ENCODE data around the gene IVL.

The IVL gene

DNA sequence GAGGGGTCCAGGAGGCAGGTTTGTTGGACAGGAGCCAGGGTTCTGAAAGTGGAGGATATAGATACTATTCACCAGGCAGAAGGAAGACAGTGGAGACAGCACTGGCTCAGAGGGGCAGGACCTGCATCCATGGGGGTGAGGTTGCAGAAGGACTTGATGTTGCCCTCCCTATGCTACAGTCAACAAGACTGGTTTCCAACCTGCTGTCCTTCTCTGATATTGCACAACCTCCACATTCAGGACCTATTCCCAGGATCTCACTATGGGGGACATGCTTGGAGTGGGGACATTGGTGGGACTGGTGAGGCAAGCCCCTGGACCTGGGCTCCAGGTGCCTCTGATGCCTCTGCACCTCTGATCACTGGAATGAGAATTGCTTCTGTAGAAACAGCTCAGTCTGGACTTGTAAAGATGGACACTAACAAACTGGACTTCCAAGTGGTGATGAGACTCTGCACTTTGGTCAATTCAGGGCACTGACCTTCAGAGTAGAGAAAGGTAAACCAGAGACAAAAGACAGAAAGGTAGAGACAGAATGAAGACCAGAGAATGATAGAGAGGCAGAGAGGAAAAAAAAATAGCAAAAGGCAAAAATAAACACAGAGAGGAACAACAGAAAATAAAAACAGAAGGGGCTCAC, 28.7 kb upstream of the IVL start:
- DNase-seq (ENCODE audit: low spot score): no peak
- H3K27ac Mint-ChIP-seq: no peak overlapping the region
- H3K36me3 Mint-ChIP-seq (ENCODE audit: low read depth): no peaks in the 10 kb centered on the region
- no peaks in the 10 kb centered on the region for H3K9me3 Mint-ChIP-seq
- H3K27me3 Mint-ChIP-seq (ENCODE audit: low read depth): peaks cover 2% of the 10 kb centered on the region
- H3K4me3 Mint-ChIP-seq: no peak overlapping the region
- H3K4me1 Mint-ChIP-seq (ENCODE audit: low read depth): no peaks in the 10 kb centered on the region

GRCh38 chr1:152880316-152880715, 28.0 kb upstream of the IVL start:
- Mint-ChIP-seq H3K4me3 (no peak overlapping the region), H3K27ac (no peak overlapping the region), H3K9me3 (no peaks in the 10 kb centered on the region), H3K4me1 (ENCODE audit: low read depth) (no peaks in the 10 kb centered on the region), H3K27me3 (ENCODE audit: low read depth) (no peaks in the 10 kb centered on the region), H3K36me3 (ENCODE audit: low read depth) (no peaks in the 10 kb centered on the region)
- no peak for DNase-seq (ENCODE audit: low spot score)

- Mint-ChIP-seq H3K27ac (no peak overlapping the region), H3K4me1 (ENCODE audit: low read depth) (no peaks in the 10 kb centered on the region), H3K36me3 (ENCODE audit: low read depth) (no peaks in the 10 kb centered on the region), H3K4me3 (no peak overlapping the region), H3K27me3 (ENCODE audit: low read depth) (no peaks in the 10 kb centered on the region), H3K9me3 (no peaks in the 10 kb centered on the region)
- no peak for DNase-seq (ENCODE audit: low spot score)
These were observed 27.4 kb upstream of the IVL start for GRCh38 chr1:152880907-152881306.

- Mint-ChIP-seq H3K9me3 (no peaks in the 10 kb centered on the region), H3K36me3 (ENCODE audit: low read depth) (no peaks in the 10 kb centered on the region), H3K27ac (no peak overlapping the region), H3K27me3 (ENCODE audit: low read depth) (peaks cover 2% of the 10 kb centered on the region), H3K4me3 (no peak overlapping the region), H3K4me1 (ENCODE audit: low read depth) (no peaks in the 10 kb centered on the region)
- DNase-seq (ENCODE audit: low spot score): no peak
These were observed 24.3 kb upstream of the IVL start for GRCh38 chr1:152884085-152884484.

GRCh38 chr1:152884506-152884905, 23.8 kb upstream of the IVL start:
- Mint-ChIP-seq H3K9me3 (no peaks in the 10 kb centered on the region), H3K36me3 (ENCODE audit: low read depth) (no peaks in the 10 kb centered on the region), H3K27me3 (ENCODE audit: low read depth) (peaks cover 2% of the 10 kb centered on the region), H3K27ac (no peak overlapping the region), H3K4me1 (ENCODE audit: low read depth) (no peaks in the 10 kb centered on the region), H3K4me3 (no peak overlapping the region)
- no peak for DNase-seq (ENCODE audit: low spot score)

DNA sequence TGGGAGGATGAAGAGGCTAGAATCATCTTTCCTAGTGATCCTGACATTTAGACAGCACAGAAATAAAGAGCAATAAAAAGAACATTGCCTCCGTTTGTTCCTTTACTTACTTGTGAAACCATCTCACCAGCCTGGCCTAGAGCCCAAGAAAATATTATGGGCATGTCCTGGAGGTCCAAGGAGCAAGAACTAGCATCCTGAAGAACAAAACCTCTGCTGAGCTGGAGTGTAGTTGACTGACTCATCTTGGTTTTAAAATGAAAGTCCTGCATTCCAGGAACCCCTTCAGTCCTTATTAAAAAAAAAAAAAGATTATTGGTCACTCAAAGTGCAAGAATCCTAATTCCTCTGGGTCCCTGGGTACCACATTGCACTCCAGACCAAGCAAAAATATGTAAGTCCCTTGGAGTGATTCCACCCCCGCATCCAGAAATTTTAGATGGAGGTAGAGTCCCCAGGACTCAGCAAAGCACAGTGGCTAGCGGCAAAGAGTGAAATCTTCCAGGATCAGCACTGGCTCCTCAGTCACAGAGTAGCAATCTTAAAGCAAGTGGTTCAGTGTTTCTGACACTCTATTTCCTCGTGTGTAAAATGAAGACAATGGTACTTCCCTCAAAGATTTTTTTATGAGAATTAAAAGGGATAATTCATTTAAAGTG, 23.3 kb upstream of the IVL start:
- Mint-ChIP-seq H3K27ac (no peak overlapping the region), H3K36me3 (ENCODE audit: low read depth) (no peaks in the 10 kb centered on the region), H3K4me3 (no peak overlapping the region), H3K9me3 (no peaks in the 10 kb centered on the region), H3K27me3 (ENCODE audit: low read depth) (peaks cover 6% of the 10 kb centered on the region), H3K4me1 (ENCODE audit: low read depth) (no peaks in the 10 kb centered on the region)
- DNase-seq (ENCODE audit: low spot score): no peak

DNA sequence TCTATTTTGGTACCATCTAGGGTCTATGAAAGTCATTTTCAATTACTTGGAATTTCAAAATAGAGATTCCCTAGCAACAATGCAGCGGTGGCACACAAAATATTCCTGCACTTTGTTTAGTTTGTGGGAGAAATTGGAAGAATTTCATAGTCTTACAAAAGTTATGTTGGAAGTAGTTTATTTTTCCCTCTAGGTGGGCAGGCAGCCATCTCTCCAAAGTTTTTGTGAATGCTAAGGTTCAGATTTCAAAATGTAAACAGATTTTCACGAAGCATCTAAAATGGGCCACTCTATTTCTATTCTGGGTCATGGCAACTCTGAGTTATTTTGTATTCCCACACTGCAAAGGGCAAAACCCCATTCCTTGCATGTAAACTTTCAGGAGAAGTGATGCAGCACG, 22.3 kb upstream of the IVL start:
- no peaks in the 10 kb centered on the region for H3K9me3 Mint-ChIP-seq
- no peaks in the 10 kb centered on the region for H3K36me3 Mint-ChIP-seq (ENCODE audit: low read depth)
- H3K4me1 Mint-ChIP-seq (ENCODE audit: low read depth): no peaks in the 10 kb centered on the region
- H3K4me3 Mint-ChIP-seq: no peak overlapping the region
- peaks cover 9% of the 10 kb centered on the region for H3K27me3 Mint-ChIP-seq (ENCODE audit: low read depth)
- no peak overlapping the region for H3K27ac Mint-ChIP-seq
- DNase-seq (ENCODE audit: low spot score): no peak

- DNase-seq (ENCODE audit: low spot score): no peak
- H3K27me3 Mint-ChIP-seq (ENCODE audit: low read depth): peaks cover 9% of the 10 kb centered on the region
- H3K36me3 Mint-ChIP-seq (ENCODE audit: low read depth): no peaks in the 10 kb centered on the region
- H3K4me1 Mint-ChIP-seq (ENCODE audit: low read depth): no peaks in the 10 kb centered on the region
- H3K27ac Mint-ChIP-seq: no peak overlapping the region
- no peak overlapping the region for H3K4me3 Mint-ChIP-seq
- no peaks in the 10 kb centered on the region for H3K9me3 Mint-ChIP-seq
These were observed 21.5 kb upstream of the IVL start for GRCh38 chr1:152886758-152887409.

DNA sequence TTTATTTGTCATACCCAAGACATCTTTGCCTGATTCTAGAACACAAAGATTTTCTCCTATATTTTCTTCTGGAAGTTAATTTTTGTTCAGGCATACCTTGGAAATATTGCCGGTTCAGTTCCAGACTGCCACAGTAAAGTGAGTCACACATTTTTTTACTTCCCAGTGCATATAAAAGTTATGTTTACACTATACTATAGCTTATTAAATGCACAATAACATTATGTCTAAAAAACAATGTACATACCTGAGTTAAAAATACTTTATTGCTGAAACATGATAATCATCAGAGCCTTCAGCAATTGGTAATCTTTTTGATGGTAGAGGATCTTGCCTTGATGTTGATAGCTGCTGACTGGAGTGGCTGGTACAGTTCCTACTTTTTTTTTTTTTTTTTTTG, 20.2 kb upstream of the IVL start:
- peaks cover 13% of the 10 kb centered on the region for H3K27me3 Mint-ChIP-seq (ENCODE audit: low read depth)
- H3K27ac Mint-ChIP-seq: no peak overlapping the region
- no peaks in the 10 kb centered on the region for H3K9me3 Mint-ChIP-seq
- H3K36me3 Mint-ChIP-seq (ENCODE audit: low read depth): no peaks in the 10 kb centered on the region
- no peak for DNase-seq (ENCODE audit: low spot score)
- no peaks in the 10 kb centered on the region for H3K4me1 Mint-ChIP-seq (ENCODE audit: low read depth)
- no peak overlapping the region for H3K4me3 Mint-ChIP-seq

DNA sequence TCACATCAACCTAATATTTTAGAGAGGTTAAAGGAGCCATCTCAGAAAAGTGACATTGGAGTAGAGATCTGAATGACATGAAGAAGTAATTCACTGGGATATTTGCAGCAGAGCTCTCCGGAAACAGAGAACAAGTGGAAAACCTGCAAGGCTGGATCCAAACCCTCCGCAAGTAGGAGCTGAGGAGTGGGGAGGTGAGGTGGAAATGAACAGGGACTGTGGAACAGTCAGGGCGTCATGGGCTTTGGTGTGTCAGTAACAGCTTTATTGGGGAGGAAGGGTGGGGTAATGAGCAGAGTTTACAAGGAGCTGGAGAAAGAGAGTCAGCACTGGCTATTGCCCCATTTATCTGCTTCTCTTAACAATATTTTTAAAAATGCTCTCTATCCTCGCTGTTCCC, 9.3 kb upstream of the IVL start:
- no peaks in the 10 kb centered on the region for H3K36me3 Mint-ChIP-seq (ENCODE audit: low read depth)
- no peaks in the 10 kb centered on the region for H3K9me3 Mint-ChIP-seq
- peaks cover 9% of the 10 kb centered on the region for H3K27me3 Mint-ChIP-seq (ENCODE audit: low read depth)
- H3K4me3 Mint-ChIP-seq: no peak overlapping the region
- no peak for DNase-seq (ENCODE audit: low spot score)
- no peaks in the 10 kb centered on the region for H3K4me1 Mint-ChIP-seq (ENCODE audit: low read depth)
- H3K27ac Mint-ChIP-seq: no peak overlapping the region

DNA sequence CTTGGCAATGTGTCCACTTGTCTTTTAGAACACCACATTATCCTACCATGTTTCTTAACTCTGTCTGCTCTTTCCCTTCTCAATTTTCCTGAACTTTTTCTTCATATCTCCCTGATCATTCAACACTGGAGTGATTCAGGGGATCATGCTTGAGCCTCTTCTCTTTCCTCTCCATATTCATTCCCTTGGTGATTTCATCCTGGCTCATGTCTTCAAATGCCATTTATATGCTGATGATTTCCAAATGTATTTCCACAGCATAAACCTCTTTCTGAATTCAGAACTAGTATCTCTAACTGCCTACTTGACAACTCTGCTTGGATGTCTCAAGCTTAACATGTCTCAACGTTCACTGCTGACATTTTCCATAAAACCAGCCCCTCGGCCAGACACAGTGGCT, 8.5 kb upstream of the IVL start:
- H3K4me3 Mint-ChIP-seq: no peak overlapping the region
- DNase-seq (ENCODE audit: low spot score): no peak
- H3K27ac Mint-ChIP-seq: no peak overlapping the region
- peaks cover 4% of the 10 kb centered on the region for H3K27me3 Mint-ChIP-seq (ENCODE audit: low read depth)
- H3K9me3 Mint-ChIP-seq: no peaks in the 10 kb centered on the region
- H3K36me3 Mint-ChIP-seq (ENCODE audit: low read depth): no peaks in the 10 kb centered on the region
- H3K4me1 Mint-ChIP-seq (ENCODE audit: low read depth): no peaks in the 10 kb centered on the region

GRCh38 chr1:152901631-152902030, 6.7 kb upstream of the IVL start:
- peaks cover 2% of the 10 kb centered on the region for H3K27me3 Mint-ChIP-seq (ENCODE audit: low read depth)
- no peaks in the 10 kb centered on the region for H3K4me1 Mint-ChIP-seq (ENCODE audit: low read depth)
- no peaks in the 10 kb centered on the region for H3K9me3 Mint-ChIP-seq
- H3K36me3 Mint-ChIP-seq (ENCODE audit: low read depth): no peaks in the 10 kb centered on the region
- no peak for DNase-seq (ENCODE audit: low spot score)
- no peak overlapping the region for H3K27ac Mint-ChIP-seq
- no peak overlapping the region for H3K4me3 Mint-ChIP-seq

GRCh38 chr1:152902636-152903035, 5.7 kb upstream of the IVL start:
- no peak overlapping the region for H3K4me3 Mint-ChIP-seq
- no peaks in the 10 kb centered on the region for H3K36me3 Mint-ChIP-seq (ENCODE audit: low read depth)
- no peaks in the 10 kb centered on the region for H3K9me3 Mint-ChIP-seq
- no peaks in the 10 kb centered on the region for H3K4me1 Mint-ChIP-seq (ENCODE audit: low read depth)
- H3K27ac Mint-ChIP-seq: no peak overlapping the region
- DNase-seq (ENCODE audit: low spot score): no peak
- peaks cover 2% of the 10 kb centered on the region for H3K27me3 Mint-ChIP-seq (ENCODE audit: low read depth)

- Mint-ChIP-seq H3K4me1 (ENCODE audit: low read depth) (no peaks in the 10 kb centered on the region), H3K27me3 (ENCODE audit: low read depth) (peaks cover 2% of the 10 kb centered on the region), H3K27ac (no peak overlapping the region), H3K4me3 (no peak overlapping the region), H3K9me3 (no peaks in the 10 kb centered on the region), H3K36me3 (ENCODE audit: low read depth) (no peaks in the 10 kb centered on the region)
- no peak for DNase-seq (ENCODE audit: low spot score)
These were observed 3.5 kb upstream of the IVL start for GRCh38 chr1:152904688-152905440.

Measured in T-helper 2 cell treated with Interferon-gamma antibody and Interleukin-4, amounts not matched to agents 5 μg/mL and 100 μg/mL, for 36 hours (primary cell).